Loucy (cell line): ENCODE data around the gene BST1.

ENCODE experiments used
- H2AFZ ChIP-seq: fragments of 200-600 bp; sonication (generic); 2 replicates; pipeline ENCODE4 v1.6.0; 2016; ENCODE audit warnings: antibody characterized with exemption, mild to moderate bottlenecking, low read length, moderate library complexity
- H3F3A ChIP-seq: fragments of 200-600 bp; 2 replicates; pipeline ENCODE4 v1.6.0; 2016; ENCODE audit warnings: antibody characterized with exemption, low read depth, mild to moderate bottlenecking
- H3K27me3 ChIP-seq: fragments of 200-600 bp; sonication (generic); 2 replicates; pipeline ENCODE4 v1.6.1; 2014; ENCODE audit warnings: low read length, mild to moderate bottlenecking; ENCODE audit not compliant: insufficient read depth, poor library complexity, severe bottlenecking
- H3K36me3 ChIP-seq: fragments of 200-600 bp; sonication (generic); 2 replicates; pipeline ENCODE4 v1.6.1; 2016; ENCODE audit warnings: low read length; ENCODE audit not compliant: insufficient read depth
- H3K4me1 ChIP-seq: fragments of 200-600 bp; sonication (generic); 2 replicates; pipeline ENCODE4 v1.5.1; 2014; ENCODE audit warnings: low read length, mild to moderate bottlenecking; ENCODE audit not compliant: insufficient read depth, poor library complexity, severe bottlenecking
- H3K4me2 ChIP-seq: fragments of 200-600 bp; sonication (generic); 2 replicates; pipeline ENCODE4 v1.6.0; 2014; ENCODE audit warnings: antibody characterized with exemption, low read length, low read depth, mild to moderate bottlenecking; ENCODE audit not compliant: poor library complexity, severe bottlenecking
- H3K4me3 ChIP-seq: fragments of 200-600 bp; sonication (generic); 2 replicates; pipeline ENCODE4 v1.5.1; 2014; ENCODE audit warnings: low read length, mild to moderate bottlenecking, mixed read lengths; ENCODE audit not compliant: poor library complexity, severe bottlenecking
- H3K79me2 ChIP-seq: fragments of 200-600 bp; sonication (generic); 2 replicates; pipeline ENCODE4 v1.6.1; 2014; ENCODE audit warnings: low read length; ENCODE audit not compliant: insufficient read depth
- H3K9ac ChIP-seq: fragments of 200-600 bp; sonication (generic); 2 replicates; pipeline ENCODE4 v1.6.0; 2014; ENCODE audit warnings: mild to moderate bottlenecking, low read depth, low read length, moderate library complexity; ENCODE audit not compliant: poor library complexity, severe bottlenecking
- H3K9me2 ChIP-seq: fragments of 200-600 bp; sonication (generic); replicated peaks from 2 replicates; pipeline ENCODE4 v1.6.1; 2016; ENCODE audit warnings: low read depth, low read length, mixed read lengths
- H3K9me3 ChIP-seq: fragments of 200-600 bp; sonication (generic); 2 replicates; pipeline ENCODE4 v1.6.1; 2014; ENCODE audit warnings: mild to moderate bottlenecking, antibody characterized with exemption, low read length, low read depth; ENCODE audit not compliant: insufficient read depth
- H4K20me1 ChIP-seq: fragments of 200-600 bp; sonication (generic); 2 replicates; pipeline ENCODE4 v1.6.0; 2014; ENCODE audit warnings: antibody characterized with exemption, low read length, mild to moderate bottlenecking; ENCODE audit not compliant: insufficient read depth, poor library complexity, severe bottlenecking
- EZH2phosphoT487 ChIP-seq: fragments of 200-600 bp; IDR thresholded peaks from 2 replicates; pipeline ENCODE4 v1.6.1; 2018; ENCODE audit warnings: antibody characterized with exemption, mild to moderate bottlenecking, moderate library complexity, borderline replicate concordance
- TF ChIP-seq, protein P1 (sequence below): fragments of 200-600 bp; sonication (generic); conservative IDR thresholded peaks from 2 replicates; pipeline ENCODE4 v1.5.1; 2014; ENCODE audit warnings: mild to moderate bottlenecking, antibody characterized with exemption, low read length

BST1 gene

DNA sequence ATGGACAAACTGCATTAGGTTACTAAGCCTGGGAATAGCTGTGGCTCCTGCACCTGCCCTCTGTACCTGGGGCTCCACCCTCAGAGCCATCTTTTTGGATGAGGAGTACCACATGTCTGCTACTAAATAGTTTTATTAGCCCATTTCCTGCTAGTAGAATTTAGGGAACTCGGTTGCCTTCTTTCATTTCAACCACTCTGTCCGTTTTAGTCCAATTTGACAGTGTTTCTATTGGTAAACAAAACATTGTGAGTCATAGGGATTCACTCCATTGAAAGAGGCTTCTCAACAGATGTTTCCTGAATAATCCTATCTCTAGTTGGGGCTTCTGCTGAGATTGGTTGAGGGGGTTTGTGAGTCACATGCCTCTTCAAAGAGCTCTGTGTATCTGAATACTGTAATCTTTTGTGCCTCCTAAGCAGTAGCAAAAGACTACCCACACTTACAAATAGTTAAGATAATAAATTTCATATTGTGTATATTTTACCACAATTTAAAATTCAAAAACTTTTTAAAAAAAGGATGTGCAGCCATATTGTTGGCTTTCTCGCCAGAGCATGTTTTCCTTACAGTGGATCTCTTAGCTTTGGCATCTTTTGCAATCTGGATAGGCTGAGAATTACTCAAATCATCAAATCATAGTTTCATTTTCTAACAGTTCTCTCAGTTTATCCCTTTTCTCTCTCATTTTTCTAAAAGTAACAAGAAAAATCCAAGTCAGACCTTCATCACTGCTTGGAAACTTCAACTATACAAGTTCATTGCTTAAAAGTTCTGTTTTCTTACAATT lies 11.3 kb upstream of the BST1 start:
- no peaks in the 10 kb centered on the region for H4K20me1 ChIP-seq
- H3K9ac ChIP-seq = no peak overlapping the region
- peaks cover 5% of the 10 kb centered on the region for H3K4me1 ChIP-seq
- no peaks in the 10 kb centered on the region for H3K79me2 ChIP-seq
- no peaks in the 10 kb centered on the region for H3K9me3 ChIP-seq
- TF ChIP-seq, protein P1, sequence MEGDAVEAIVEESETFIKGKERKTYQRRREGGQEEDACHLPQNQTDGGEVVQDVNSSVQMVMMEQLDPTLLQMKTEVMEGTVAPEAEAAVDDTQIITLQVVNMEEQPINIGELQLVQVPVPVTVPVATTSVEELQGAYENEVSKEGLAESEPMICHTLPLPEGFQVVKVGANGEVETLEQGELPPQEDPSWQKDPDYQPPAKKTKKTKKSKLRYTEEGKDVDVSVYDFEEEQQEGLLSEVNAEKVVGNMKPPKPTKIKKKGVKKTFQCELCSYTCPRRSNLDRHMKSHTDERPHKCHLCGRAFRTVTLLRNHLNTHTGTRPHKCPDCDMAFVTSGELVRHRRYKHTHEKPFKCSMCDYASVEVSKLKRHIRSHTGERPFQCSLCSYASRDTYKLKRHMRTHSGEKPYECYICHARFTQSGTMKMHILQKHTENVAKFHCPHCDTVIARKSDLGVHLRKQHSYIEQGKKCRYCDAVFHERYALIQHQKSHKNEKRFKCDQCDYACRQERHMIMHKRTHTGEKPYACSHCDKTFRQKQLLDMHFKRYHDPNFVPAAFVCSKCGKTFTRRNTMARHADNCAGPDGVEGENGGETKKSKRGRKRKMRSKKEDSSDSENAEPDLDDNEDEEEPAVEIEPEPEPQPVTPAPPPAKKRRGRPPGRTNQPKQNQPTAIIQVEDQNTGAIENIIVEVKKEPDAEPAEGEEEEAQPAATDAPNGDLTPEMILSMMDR = no peak
- no peak for TF ChIP-seq EZH2phosphoT487
- H2AFZ ChIP-seq = no peak overlapping the region
- no peaks in the 10 kb centered on the region for H3F3A ChIP-seq
- no peaks in the 10 kb centered on the region for H3K36me3 ChIP-seq
- H3K27me3 ChIP-seq = no peaks in the 10 kb centered on the region
- H3K4me3 ChIP-seq = no peak overlapping the region
- H3K4me2 ChIP-seq = no peak overlapping the region
- no peaks in the 10 kb centered on the region for H3K9me2 ChIP-seq

DNA sequence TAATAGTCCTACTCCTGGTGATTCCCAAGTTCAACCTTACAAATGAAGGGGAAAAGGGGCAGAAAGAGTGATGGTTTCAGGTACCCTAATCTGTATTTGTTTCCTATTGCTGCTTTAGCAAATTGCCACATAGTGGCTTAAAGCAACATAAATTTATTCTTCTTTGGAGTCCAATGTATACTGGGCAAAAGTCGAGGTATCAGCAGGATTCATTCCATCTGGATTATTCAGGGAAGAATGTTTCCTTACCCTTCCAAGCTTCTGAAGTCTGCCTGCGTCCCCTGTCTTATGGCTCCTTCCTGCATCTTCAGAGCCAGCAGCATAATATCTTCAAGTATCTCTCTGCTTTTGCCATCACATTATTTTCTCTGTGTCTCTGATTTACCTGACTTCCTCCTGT lies 10.3 kb upstream of the BST1 start:
- Histone ChIP-seq H3K79me2 (no peaks in the 10 kb centered on the region), H3K4me3 (no peak overlapping the region), H3K9me2 (no peaks in the 10 kb centered on the region), H3K27me3 (no peaks in the 10 kb centered on the region), H3K4me2 (no peak overlapping the region), H3K9ac (no peak overlapping the region), H3K4me1 (no peaks in the 10 kb centered on the region), H2AFZ (no peak overlapping the region), H3K36me3 (no peaks in the 10 kb centered on the region), H4K20me1 (no peaks in the 10 kb centered on the region), H3F3A (no peaks in the 10 kb centered on the region), H3K9me3 (no peaks in the 10 kb centered on the region)
- TF ChIP-seq, protein P1 = no peak
- TF ChIP-seq EZH2phosphoT487 = no peak

DNA sequence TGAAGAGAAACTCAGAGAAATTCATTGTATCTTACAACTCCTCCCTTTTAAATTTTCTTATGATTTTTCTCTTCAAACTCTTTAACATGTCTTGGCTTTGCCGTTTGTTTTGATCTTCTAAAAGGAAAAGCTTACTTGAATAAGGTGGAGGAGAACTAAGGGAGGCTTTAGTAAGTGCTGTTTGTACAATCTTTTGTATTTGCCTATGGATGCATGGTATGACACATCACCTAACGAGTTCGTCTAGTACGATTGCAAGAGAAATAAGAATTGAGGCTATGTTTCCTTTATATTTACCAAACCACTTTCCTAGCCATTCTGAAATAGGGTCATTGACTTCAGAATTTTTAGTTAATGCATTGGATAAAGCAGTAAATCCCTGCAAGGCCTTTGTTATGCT lies 8.4 kb upstream of the BST1 start:
- Histone ChIP-seq H3K4me2 (no peak overlapping the region), H3K9ac (no peak overlapping the region), H3K27me3 (no peaks in the 10 kb centered on the region), H3K9me2 (no peaks in the 10 kb centered on the region), H3K9me3 (0 out of 2 replicates have a peak, but pooled peaks cover 6% of the 10 kb centered on the region), H3K4me3 (no peak overlapping the region), H4K20me1 (no peaks in the 10 kb centered on the region), H3K79me2 (no peaks in the 10 kb centered on the region), H3K4me1 (no peaks in the 10 kb centered on the region), H3F3A (no peaks in the 10 kb centered on the region), H3K36me3 (no peaks in the 10 kb centered on the region), H2AFZ (no peak overlapping the region)
- TF ChIP-seq, protein P1 = no peak
- TF ChIP-seq EZH2phosphoT487 = no peak
